Mesenchymal stem cell (in vitro differentiated cells and primary cell): ENCODE results near the gene TXNDC12.

ENCODE experiments used
- DNase-seq: peaks from one replicate; pipeline ENCODE4 v3.0.0-alpha.2; 2013
- H2AFZ ChIP-seq: one replicate; pipeline ENCODE4 v1.6.1; 2013; ENCODE audit warnings: low read depth, mild to moderate bottlenecking, control low read depth, inconsistent platforms, low read length, moderate library complexity
- H2AK5ac ChIP-seq: 2 replicates; pipeline ENCODE4 v1.6.1; 2013; ENCODE audit warnings: low read length, moderate library complexity, mild to moderate bottlenecking, inconsistent platforms; ENCODE audit not compliant: severe bottlenecking
- H2BK120ac ChIP-seq: one replicate; pipeline ENCODE4 v1.6.1; 2013; ENCODE audit warnings: low read depth, mild to moderate bottlenecking, inconsistent platforms, low read length, moderate library complexity
- H2BK12ac ChIP-seq, 2 experiments: one replicate each; pipeline ENCODE4 v1.6.1; 2013; ENCODE audit warnings: inconsistent platforms in 2 of 2, low read length in 2 of 2, mild to moderate bottlenecking in 2 of 2, moderate library complexity in 2 of 2, control low read depth in 1 of 2
- H2BK15ac ChIP-seq: one replicate; pipeline ENCODE4 v1.6.1; 2013; ENCODE audit warnings: mild to moderate bottlenecking, low read depth, inconsistent platforms; ENCODE audit not compliant: poor library complexity, severe bottlenecking
- H2BK5ac ChIP-seq: 2 replicates; pipeline ENCODE4 v1.6.1; 2013; ENCODE audit warnings: low read depth, mild to moderate bottlenecking, low read length, control low read depth, inconsistent platforms; ENCODE audit not compliant: poor library complexity, severe bottlenecking
- H3K14ac ChIP-seq, 2 experiments: one replicate each; pipeline ENCODE4 v1.6.1; 2013; ENCODE audit warnings: inconsistent platforms in 2 of 2, low read length in 2 of 2, control low read depth in 1 of 2, mild to moderate bottlenecking in 1 of 2, moderate library complexity in 1 of 2
- H3K18ac ChIP-seq, 2 experiments: one replicate each; pipeline ENCODE4 v1.6.1; 2013; ENCODE audit warnings: inconsistent platforms in 2 of 2, low read length in 2 of 2, control low read depth in 1 of 2, low read depth in 1 of 2, mild to moderate bottlenecking in 1 of 2
- H3K23ac ChIP-seq, 2 experiments: one replicate each; pipeline ENCODE4 v1.6.1; 2013; ENCODE audit warnings: inconsistent platforms in 2 of 2, low read length in 2 of 2, mild to moderate bottlenecking in 2 of 2, moderate library complexity in 2 of 2, control low read depth in 1 of 2
- H3K27ac ChIP-seq: 2 replicates; pipeline ENCODE4 v1.5.1; 2013; ENCODE audit warnings: mild to moderate bottlenecking, moderate library complexity, low read length, control low read depth, inconsistent platforms; ENCODE audit not compliant: poor library complexity, severe bottlenecking
- H3K27me3 ChIP-seq, 2 experiments: 2 replicates each; pipeline versions ENCODE4 v1.6.1 to v1.7.0; 2013; ENCODE audit warnings: low read length in 2 of 2, mild to moderate bottlenecking in 2 of 2, moderate library complexity in 2 of 2, control low read depth in 1 of 2, inconsistent platforms in 1 of 2; ENCODE audit not compliant: control insufficient read depth in 1 of 2, insufficient read depth in 1 of 2
- H3K36me3 ChIP-seq, 2 experiments: 2 replicates each; pipeline versions ENCODE4 v1.6.1 to v1.7.0; 2013; ENCODE audit warnings: low read length in 2 of 2, control low read depth in 1 of 2, inconsistent platforms in 1 of 2, low read depth in 1 of 2, mild to moderate bottlenecking in 1 of 2; ENCODE audit not compliant: insufficient read depth in 2 of 2, control insufficient read depth in 1 of 2
- H3K4ac ChIP-seq, 2 experiments: one replicate each; pipeline ENCODE4 v1.6.1; 2013; ENCODE audit warnings: inconsistent platforms in 2 of 2, low read length in 2 of 2, mild to moderate bottlenecking in 2 of 2, moderate library complexity in 2 of 2, control low read depth in 1 of 2, low read depth in 1 of 2
- H3K4me1 ChIP-seq: 2 replicates; pipeline ENCODE4 v1.6.1; 2013; ENCODE audit warnings: low read depth, low read length, control low read depth; ENCODE audit not compliant: control insufficient read depth, insufficient read depth
- H3K4me2 ChIP-seq: 2 replicates; pipeline ENCODE4 v1.6.1; 2013; ENCODE audit warnings: low read length, mild to moderate bottlenecking, inconsistent platforms; ENCODE audit not compliant: poor library complexity, severe bottlenecking
- H3K4me3 ChIP-seq, 2 experiments: 2 replicates each; pipeline versions ENCODE4 v1.5.1 to v1.7.0; 2013; ENCODE audit warnings: low read length in 2 of 2, mild to moderate bottlenecking in 2 of 2, control low read depth in 1 of 2, low read depth in 1 of 2; ENCODE audit not compliant: insufficient read depth in 1 of 2
- H3K79me1 ChIP-seq: replicated peaks from 2 replicates; pipeline ENCODE4 v1.6.1; 2013; ENCODE audit warnings: mild to moderate bottlenecking, control low read depth, low read length, inconsistent platforms; ENCODE audit not compliant: poor library complexity, severe bottlenecking
- H3K9ac ChIP-seq: 2 replicates; pipeline ENCODE4 v1.7.0; 2013; ENCODE audit warnings: mild to moderate bottlenecking, low read length, moderate library complexity
- H3K9me3 ChIP-seq: 2 replicates; pipeline ENCODE4 v1.7.0; 2013; ENCODE audit warnings: mild to moderate bottlenecking, low read length; ENCODE audit not compliant: control insufficient read depth
- H4K8ac ChIP-seq: one replicate; pipeline ENCODE4 v1.6.1; 2013; ENCODE audit warnings: inconsistent platforms, mild to moderate bottlenecking, low read length, moderate library complexity
- H4K91ac ChIP-seq: one replicate; pipeline ENCODE4 v1.6.1; 2013; ENCODE audit warnings: mild to moderate bottlenecking, low read length, inconsistent platforms
- WGBS: methylation state at CpG from one replicate; pipeline ENCODE4 v1.1.7; 2013; ENCODE audit warnings: mixed read lengths; 5-methylcytosine and 5-hydroxymethylcytosine counted together

The TXNDC12 gene

DNA sequence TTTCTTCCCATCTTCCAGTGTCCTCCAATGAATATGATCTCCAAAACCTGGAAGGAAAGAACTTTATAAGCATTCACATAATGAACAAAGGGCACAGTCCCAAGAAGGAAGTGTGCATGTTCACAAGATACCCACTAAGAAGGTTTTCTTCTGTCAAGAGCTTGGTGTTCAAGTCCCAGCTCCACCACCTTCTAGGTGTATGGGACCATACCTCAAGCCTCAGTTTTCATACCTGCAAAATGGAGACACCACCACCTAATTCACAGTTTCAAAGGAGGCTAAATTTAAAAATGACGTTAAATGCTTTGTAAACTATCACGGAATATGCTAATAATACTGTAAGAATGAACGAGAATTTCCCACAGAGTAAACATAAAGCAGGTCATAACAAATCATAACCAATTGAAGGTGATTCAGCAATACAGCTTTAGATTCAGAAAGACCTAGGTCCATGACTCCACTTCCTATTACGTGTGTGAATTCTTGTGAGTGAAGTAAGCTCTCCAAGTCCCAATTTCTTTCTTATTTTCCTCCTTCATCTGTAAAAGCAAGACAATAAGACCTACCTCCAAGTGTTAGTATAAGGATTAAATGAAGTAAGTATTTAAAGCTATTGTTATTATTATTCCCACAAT, 13.3 kb downstream of the TXNDC12 start:
- no peak for DNase-seq
- WGBS = 93% methylated on average over 3 of the region's 4 CpGs
- Histone ChIP-seq H4K8ac (no peak overlapping the region), H2BK15ac (no peak overlapping the region), H3K14ac (no peak overlapping the region), H3K36me3 (peaks cover 14 to 42% of the 10 kb centered on the region in 2 experiments), H3K4me1 (no peaks in the 10 kb centered on the region), H3K79me1 (peaks cover 16% of the 10 kb centered on the region), H3K4me3 (no peak overlapping the region), H3K4me2 (no peak overlapping the region), H2AK5ac (no peak overlapping the region), H3K23ac (no peak overlapping the region), H3K27me3 (no peaks in the 10 kb centered on the region), H3K9me3 (no peaks in the 10 kb centered on the region), H3K18ac (no peak overlapping the region), H2BK12ac (no peak overlapping the region), H3K27ac (no peak overlapping the region), H2BK120ac (no peak overlapping the region), H3K9ac (no peak overlapping the region), H4K91ac (no peak overlapping the region), H3K4ac (no peak overlapping the region), H2BK5ac (no peak overlapping the region), H2AFZ (no peak overlapping the region)

DNA sequence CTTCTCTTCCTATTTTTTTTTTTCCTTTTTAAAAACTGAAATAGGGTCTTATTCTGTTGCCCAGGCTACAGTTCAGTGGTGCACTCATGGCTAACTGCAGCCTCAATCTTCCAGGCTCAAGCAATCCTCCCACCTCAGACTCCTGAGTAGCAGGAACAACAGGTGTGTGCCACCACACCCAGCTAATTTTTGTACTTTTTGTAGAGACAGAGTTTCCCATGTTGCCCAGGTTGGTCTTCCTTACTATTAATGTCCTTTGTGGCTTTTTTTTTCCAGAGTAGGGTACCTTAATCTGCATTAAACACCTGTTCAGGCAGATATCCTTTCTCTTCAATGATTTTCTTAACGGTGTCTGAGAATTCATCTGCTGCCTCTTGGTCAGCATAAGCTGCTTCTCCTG, 17.1 kb downstream of the TXNDC12 start:
- H3K9me3 ChIP-seq = no peaks in the 10 kb centered on the region
- H3K27me3 ChIP-seq = no peaks in the 10 kb centered on the region
- no peak overlapping the region for H4K8ac ChIP-seq
- no peak overlapping the region for H2BK15ac ChIP-seq
- no peak overlapping the region for H3K27ac ChIP-seq
- no peak overlapping the region for H2BK12ac ChIP-seq
- 100% methylated on average over 1 of the region's 1 CpG for WGBS
- no peak overlapping the region for H3K4me3 ChIP-seq
- no peak overlapping the region for H4K91ac ChIP-seq
- no peak overlapping the region for H3K4ac ChIP-seq
- no peak overlapping the region for H2BK5ac ChIP-seq
- H3K36me3 ChIP-seq = peaks cover 14 to 52% of the 10 kb centered on the region in 2 experiments
- no peak for DNase-seq
- H2BK120ac ChIP-seq = no peak overlapping the region
- no peak overlapping the region for H3K18ac ChIP-seq
- no peak overlapping the region for H3K23ac ChIP-seq
- peaks cover 11% of the 10 kb centered on the region for H3K79me1 ChIP-seq
- H3K9ac ChIP-seq = no peak overlapping the region
- no peaks in the 10 kb centered on the region for H3K4me1 ChIP-seq
- no peak overlapping the region for H3K14ac ChIP-seq
- H2AFZ ChIP-seq = no peak overlapping the region
- H2AK5ac ChIP-seq = no peak overlapping the region
- no peak overlapping the region for H3K4me2 ChIP-seq

- Histone ChIP-seq H2AK5ac (no peak overlapping the region), H3K18ac (no peak overlapping the region), H3K27me3 (no peaks in the 10 kb centered on the region), H3K4me2 (no peak overlapping the region), H3K79me1 (peaks cover 11% of the 10 kb centered on the region), H3K4me3 (no peak overlapping the region), H3K4me1 (no peaks in the 10 kb centered on the region), H3K14ac (no peak overlapping the region), H3K4ac (no peak overlapping the region), H3K27ac (no peak overlapping the region), H2BK120ac (no peak overlapping the region), H2BK12ac (no peak overlapping the region), H3K9me3 (no peaks in the 10 kb centered on the region), H3K23ac (no peak overlapping the region), H3K9ac (no peak overlapping the region), H2BK15ac (no peak overlapping the region), H2BK5ac (no peak overlapping the region), H4K8ac (no peak overlapping the region), H2AFZ (no peak overlapping the region), H4K91ac (no peak overlapping the region), H3K36me3 (peaks cover 14 to 52% of the 10 kb centered on the region in 2 experiments)
- 69% methylated on average over 5 of the region's 5 CpGs for WGBS
- peak; percentile 85 for DNase-seq
Observed at GRCh38 chr1:52037402-52037814, 17.6 kb downstream of the TXNDC12 start.

DNA sequence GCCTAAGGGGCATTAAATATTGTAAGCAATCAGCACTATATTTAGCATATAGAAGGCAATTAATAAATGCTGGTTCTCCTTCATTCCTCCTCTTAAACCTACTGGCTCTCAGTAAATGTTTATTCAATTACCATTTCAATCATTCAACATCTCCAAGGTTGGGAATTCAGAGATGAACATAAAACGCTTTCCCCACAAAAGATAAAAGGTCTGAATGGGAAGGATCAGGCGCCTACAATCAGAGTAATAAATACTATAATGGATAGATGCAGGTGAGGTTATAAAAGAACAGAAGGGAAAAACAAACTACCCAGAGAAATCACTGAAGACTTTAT, 21.0 kb downstream of the TXNDC12 start:
- Histone ChIP-seq H4K8ac (no peak overlapping the region), H3K4me1 (peaks cover 4% of the 10 kb centered on the region), H3K9ac (peak overlapping the region; percentile 97), H3K27me3 (no peaks in the 10 kb centered on the region), H3K79me1 (peaks cover 7% of the 10 kb centered on the region), H3K4ac (no peak overlapping the region), H3K4me2 (peak overlapping the region; percentile 14), H2BK15ac (no peak overlapping the region), H3K14ac (no peak overlapping the region), H3K27ac (peak overlapping the region; percentile 75), H3K18ac (no peak overlapping the region), H2BK12ac (no peak overlapping the region), H3K9me3 (no peaks in the 10 kb centered on the region), H4K91ac (no peak overlapping the region), H2BK5ac (no peak overlapping the region), H2AK5ac (no peak overlapping the region), H3K36me3 (peaks cover 4 to 44% of the 10 kb centered on the region in 2 experiments), H2BK120ac (no peak overlapping the region), H3K23ac (no peak overlapping the region), H3K4me3 (peak overlapping the region in 1 of 2 experiments; percentile 91), H2AFZ (no peak overlapping the region)
- 100% methylated on average over 2 of the region's 2 CpGs for WGBS
- DNase-seq = no peak
